ENCODE results near the gene ACYP1. TPM values are rescaled to one million over a fixed set of nuclear protein-coding genes. Genes with fewer than 3 reads are reported as not detected.

Gene ACYP1
- total and polyA plus RNA-seq, 4 donors: 18.4 to 76.6 (median 46.0) TPM

DNA sequence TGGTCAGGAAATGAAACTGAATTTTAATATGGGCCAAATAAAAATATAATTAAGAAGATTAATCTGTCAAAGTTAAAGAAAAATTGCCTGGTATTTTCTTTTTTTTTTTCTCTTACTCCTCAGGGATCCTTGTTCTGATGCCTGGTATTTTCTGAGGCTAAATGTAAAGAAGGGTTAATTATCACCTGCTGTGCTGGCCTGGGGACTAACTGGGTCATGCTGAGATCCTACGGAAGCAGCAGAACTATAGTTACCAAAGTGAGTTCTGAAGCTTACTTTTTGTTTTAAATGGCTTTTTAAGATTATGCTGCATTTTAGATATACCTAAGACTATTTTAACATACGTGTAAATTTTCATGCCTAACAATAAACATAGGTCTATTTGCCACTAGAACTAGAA lies 28.9 kb upstream of the ACYP1 start:
- H3K27ac ChIP-seq (ENCODE audit: low read depth, low read length): no peak overlapping the region
- no peak for DNase-seq (ENCODE audit: low read depth in 4 of 6, low spot score in 6 of 6)
- no peak overlapping the region for H3K4me3 ChIP-seq (ENCODE audit: low read depth, low read length)
- H3K36me3 ChIP-seq (ENCODE audit: control insufficient read depth, insufficient read depth, low read length): peaks cover 41% of the 10 kb centered on the region
- no peaks in the 10 kb centered on the region for H3K27me3 ChIP-seq (ENCODE audit: control insufficient read depth, insufficient read depth, low read length)
- WGBS (ENCODE audit: insufficient coverage): no CpG with 5 or more reads among the region's 2 CpGs
- no peaks in the 10 kb centered on the region for H3K4me1 ChIP-seq (ENCODE audit: control insufficient read depth, insufficient read depth, low read length)
- H3K9me3 ChIP-seq (ENCODE audit: control insufficient read depth, insufficient read depth, low read length): no peaks in the 10 kb centered on the region

GRCh38 chr14:75091251-75091650 lies 27.4 kb upstream of the ACYP1 start:
- H3K36me3 ChIP-seq (ENCODE audit: control insufficient read depth, insufficient read depth, low read length): peaks cover 40% of the 10 kb centered on the region
- 97% methylated on average over 8 of the region's 8 CpGs for WGBS (ENCODE audit: insufficient coverage)
- H3K27ac ChIP-seq (ENCODE audit: low read depth, low read length): no peak overlapping the region
- no peaks in the 10 kb centered on the region for H3K4me1 ChIP-seq (ENCODE audit: control insufficient read depth, insufficient read depth, low read length)
- DNase-seq (ENCODE audit: low read depth in 4 of 6, low spot score in 6 of 6): no peak
- no peaks in the 10 kb centered on the region for H3K9me3 ChIP-seq (ENCODE audit: control insufficient read depth, insufficient read depth, low read length)
- no peaks in the 10 kb centered on the region for H3K27me3 ChIP-seq (ENCODE audit: control insufficient read depth, insufficient read depth, low read length)
- no peak overlapping the region for H3K4me3 ChIP-seq (ENCODE audit: low read depth, low read length)

DNA sequence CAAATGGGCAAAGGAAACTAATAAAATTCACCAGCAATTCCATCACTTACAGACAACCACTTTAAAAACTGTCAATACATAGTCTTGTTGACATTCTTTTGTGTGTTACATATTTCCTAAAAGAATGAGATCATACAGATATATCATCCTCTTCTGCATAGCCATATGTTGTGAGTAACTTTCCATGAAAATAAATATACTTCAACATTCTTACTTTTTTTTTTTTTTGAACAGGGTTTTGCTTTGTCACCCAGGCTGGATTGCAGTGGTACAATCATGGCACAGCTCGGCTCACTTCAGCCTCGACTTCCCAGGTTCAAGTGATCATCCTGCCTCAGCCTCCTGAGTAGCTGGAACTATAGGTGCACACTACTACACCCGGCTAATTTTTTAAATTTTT lies 26.5 kb upstream of the ACYP1 start:
- Histone ChIP-seq H3K36me3 (ENCODE audit: control insufficient read depth, insufficient read depth, low read length) (peaks cover 40% of the 10 kb centered on the region), H3K4me1 (ENCODE audit: control insufficient read depth, insufficient read depth, low read length) (no peaks in the 10 kb centered on the region), H3K27ac (ENCODE audit: low read depth, low read length) (no peak overlapping the region), H3K27me3 (ENCODE audit: control insufficient read depth, insufficient read depth, low read length) (no peaks in the 10 kb centered on the region), H3K4me3 (ENCODE audit: low read depth, low read length) (no peak overlapping the region), H3K9me3 (ENCODE audit: control insufficient read depth, insufficient read depth, low read length) (no peaks in the 10 kb centered on the region)
- WGBS (ENCODE audit: insufficient coverage): 86% methylated on average over 2 of the region's 3 CpGs
- DNase-seq (ENCODE audit: low read depth in 4 of 6, low spot score in 6 of 6): no peak

- no peaks in the 10 kb centered on the region for H3K9me3 ChIP-seq (ENCODE audit: control insufficient read depth, insufficient read depth, low read length)
- peak in 5 of 6 donors; percentile 40 to 89 (median 61) for DNase-seq (ENCODE audit: low read depth in 4 of 6, low spot score in 6 of 6)
- no peaks in the 10 kb centered on the region for H3K4me1 ChIP-seq (ENCODE audit: control insufficient read depth, insufficient read depth, low read length)
- no peaks in the 10 kb centered on the region for H3K27me3 ChIP-seq (ENCODE audit: control insufficient read depth, insufficient read depth, low read length)
- peaks cover 49% of the 10 kb centered on the region for H3K36me3 ChIP-seq (ENCODE audit: control insufficient read depth, insufficient read depth, low read length)
- no peak overlapping the region for H3K27ac ChIP-seq (ENCODE audit: low read depth, low read length)
- WGBS (ENCODE audit: insufficient coverage): 79% methylated on average over 4 of the region's 7 CpGs
- no peak overlapping the region for H3K4me3 ChIP-seq (ENCODE audit: low read depth, low read length)
Observed at GRCh38 chr14:75088566-75089373, 24.9 kb upstream of the ACYP1 start.

DNA sequence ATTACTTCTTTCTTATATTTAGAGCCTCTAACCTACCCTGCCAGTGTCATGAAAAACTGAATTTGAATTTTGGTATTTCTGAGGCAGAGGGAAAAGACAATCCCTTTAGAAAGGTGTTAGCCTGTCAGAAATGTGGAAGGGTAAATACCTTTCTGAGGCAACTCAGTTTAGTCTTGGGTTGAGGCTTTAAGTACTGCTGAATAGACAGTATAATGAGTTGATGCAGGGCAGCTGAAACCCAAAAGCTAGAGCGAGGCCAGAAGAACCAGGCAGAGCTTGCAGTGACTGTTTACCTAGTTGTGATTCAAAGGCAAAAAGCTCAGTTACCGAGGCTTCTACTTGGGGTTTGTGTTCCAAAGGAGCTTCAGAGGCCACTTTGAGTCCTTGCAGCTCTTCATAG lies 24.3 kb upstream of the ACYP1 start:
- peaks cover 50% of the 10 kb centered on the region for H3K36me3 ChIP-seq (ENCODE audit: control insufficient read depth, insufficient read depth, low read length)
- 92% methylated on average over 2 of the region's 2 CpGs for WGBS (ENCODE audit: insufficient coverage)
- H3K27me3 ChIP-seq (ENCODE audit: control insufficient read depth, insufficient read depth, low read length): no peaks in the 10 kb centered on the region

DNA sequence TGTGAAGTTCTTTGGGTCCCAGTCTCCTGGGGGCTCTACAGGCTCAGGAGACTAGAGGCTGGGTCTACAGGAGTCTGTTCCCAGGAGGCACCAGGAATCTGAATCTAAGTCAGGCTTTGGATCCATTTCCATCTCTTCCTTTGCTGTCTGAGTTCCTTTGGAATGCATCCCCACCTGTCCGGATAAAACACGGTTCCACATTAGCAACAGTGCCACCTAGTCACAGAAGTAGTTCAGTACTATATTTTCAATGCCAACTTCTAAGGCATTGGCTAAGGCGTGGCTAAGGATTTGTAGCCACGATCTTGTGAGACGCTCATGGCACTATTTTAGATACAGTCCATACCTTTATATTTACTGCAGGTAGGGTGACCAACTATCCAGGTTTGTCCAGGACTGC lies 20.7 kb upstream of the ACYP1 start:
- Histone ChIP-seq H3K27me3 (ENCODE audit: control insufficient read depth, insufficient read depth, low read length) (no peaks in the 10 kb centered on the region), H3K4me1 (ENCODE audit: control insufficient read depth, insufficient read depth, low read length) (peaks cover 3% of the 10 kb centered on the region), H3K4me3 (ENCODE audit: low read depth, low read length) (no peak overlapping the region), H3K27ac (ENCODE audit: low read depth, low read length) (no peak overlapping the region), H3K36me3 (ENCODE audit: control insufficient read depth, insufficient read depth, low read length) (peaks cover 50% of the 10 kb centered on the region), H3K9me3 (ENCODE audit: control insufficient read depth, insufficient read depth, low read length) (no peaks in the 10 kb centered on the region)
- 83% methylated on average over 3 of the region's 5 CpGs for WGBS (ENCODE audit: insufficient coverage)
- DNase-seq (ENCODE audit: low read depth in 4 of 6, low spot score in 6 of 6): peak in 1 of 6 donors; percentile 44

More for the DNA sequence above, 24.3 kb upstream of the ACYP1 start:
- Histone ChIP-seq H3K4me3 (ENCODE audit: low read depth, low read length) (no peak overlapping the region), H3K4me1 (ENCODE audit: control insufficient read depth, insufficient read depth, low read length) (no peaks in the 10 kb centered on the region), H3K27ac (ENCODE audit: low read depth, low read length) (no peak overlapping the region), H3K9me3 (ENCODE audit: control insufficient read depth, insufficient read depth, low read length) (no peaks in the 10 kb centered on the region)
- DNase-seq (ENCODE audit: low read depth in 4 of 6, low spot score in 6 of 6): no peak

GRCh38 chr14:75083271-75083670 lies 19.4 kb upstream of the ACYP1 start:
- no peak for DNase-seq (ENCODE audit: low read depth in 4 of 6, low spot score in 6 of 6)
- Histone ChIP-seq H3K27ac (ENCODE audit: low read depth, low read length) (no peak overlapping the region), H3K9me3 (ENCODE audit: control insufficient read depth, insufficient read depth, low read length) (no peaks in the 10 kb centered on the region), H3K36me3 (ENCODE audit: control insufficient read depth, insufficient read depth, low read length) (peaks cover 50% of the 10 kb centered on the region), H3K27me3 (ENCODE audit: control insufficient read depth, insufficient read depth, low read length) (no peaks in the 10 kb centered on the region), H3K4me3 (ENCODE audit: low read depth, low read length) (no peak overlapping the region), H3K4me1 (ENCODE audit: control insufficient read depth, insufficient read depth, low read length) (peaks cover 3% of the 10 kb centered on the region)
- no CpG with 5 or more reads among the region's 1 CpG for WGBS (ENCODE audit: insufficient coverage)

- Histone ChIP-seq H3K4me1 (ENCODE audit: control insufficient read depth, insufficient read depth, low read length) (peaks cover 3% of the 10 kb centered on the region), H3K27ac (ENCODE audit: low read depth, low read length) (peak overlapping the region; percentile 13), H3K9me3 (ENCODE audit: control insufficient read depth, insufficient read depth, low read length) (no peaks in the 10 kb centered on the region), H3K4me3 (ENCODE audit: low read depth, low read length) (no peak overlapping the region), H3K27me3 (ENCODE audit: control insufficient read depth, insufficient read depth, low read length) (no peaks in the 10 kb centered on the region), H3K36me3 (ENCODE audit: control insufficient read depth, insufficient read depth, low read length) (peaks cover 37% of the 10 kb centered on the region)
- no CpG with 5 or more reads among the region's 2 CpGs for WGBS (ENCODE audit: insufficient coverage)
- DNase-seq (ENCODE audit: low read depth in 4 of 6, low spot score in 6 of 6): peak in 1 of 6 donors; percentile 32
Observed at GRCh38 chr14:75081660-75082229, 17.9 kb upstream of the ACYP1 start.

DNA sequence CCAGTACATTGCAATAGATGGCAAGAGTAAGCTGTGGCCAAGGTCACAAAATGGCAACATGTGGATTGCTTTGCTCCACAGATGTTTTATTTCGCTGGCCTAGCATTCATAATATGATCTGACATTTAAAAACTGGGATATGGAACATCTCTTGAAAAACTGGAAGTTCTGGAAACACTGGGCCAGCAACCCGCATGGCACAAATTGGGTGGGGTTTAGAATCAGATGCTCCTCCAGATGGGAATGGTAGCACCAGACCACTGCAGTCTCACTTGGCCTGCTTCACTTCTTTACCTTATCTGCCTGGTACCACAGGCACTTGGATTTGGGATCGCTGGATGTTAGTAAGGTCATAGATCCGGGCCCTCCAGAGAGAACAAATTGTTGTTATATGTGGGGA lies 15.7 kb upstream of the ACYP1 start:
- WGBS (ENCODE audit: insufficient coverage): 100% methylated on average over 2 of the region's 4 CpGs
- H3K36me3 ChIP-seq (ENCODE audit: control insufficient read depth, insufficient read depth, low read length): peaks cover 19% of the 10 kb centered on the region

GRCh38 chr14:75077794-75078193 lies 14.0 kb upstream of the ACYP1 start:
- peaks cover 6% of the 10 kb centered on the region for H3K36me3 ChIP-seq (ENCODE audit: control insufficient read depth, insufficient read depth, low read length)
- H3K9me3 ChIP-seq (ENCODE audit: control insufficient read depth, insufficient read depth, low read length): no peaks in the 10 kb centered on the region
- no peak for DNase-seq (ENCODE audit: low read depth in 4 of 6, low spot score in 6 of 6)
- peaks cover 3% of the 10 kb centered on the region for H3K4me1 ChIP-seq (ENCODE audit: control insufficient read depth, insufficient read depth, low read length)
- H3K27me3 ChIP-seq (ENCODE audit: control insufficient read depth, insufficient read depth, low read length): no peaks in the 10 kb centered on the region
- no peak overlapping the region for H3K4me3 ChIP-seq (ENCODE audit: low read depth, low read length)
- no peak overlapping the region for H3K27ac ChIP-seq (ENCODE audit: low read depth, low read length)

More for the DNA sequence above, 15.7 kb upstream of the ACYP1 start:
- Histone ChIP-seq H3K9me3 (ENCODE audit: control insufficient read depth, insufficient read depth, low read length) (no peaks in the 10 kb centered on the region), H3K27me3 (ENCODE audit: control insufficient read depth, insufficient read depth, low read length) (no peaks in the 10 kb centered on the region), H3K27ac (ENCODE audit: low read depth, low read length) (no peak overlapping the region), H3K4me3 (ENCODE audit: low read depth, low read length) (no peak overlapping the region), H3K4me1 (ENCODE audit: control insufficient read depth, insufficient read depth, low read length) (peaks cover 3% of the 10 kb centered on the region)
- no peak for DNase-seq (ENCODE audit: low read depth in 4 of 6, low spot score in 6 of 6)
